Effector memory CD8-positive, alpha-beta T cell (primary cell): ENCODE measurements around the gene GAPDH.

Experiments
- ATAC-seq: fragments of 150-1000 bp; cut with Tn5 transposase; replicated peaks from 2 replicates; pipeline ENCODE4 v1.10.0; 2021; ENCODE audit warnings: mild to moderate bottlenecking, moderate library complexity
- DNase-seq, 3 experiments: peaks; one replicate each; pipeline ENCODE4 v3.0.0; 2021
- H3K27ac Mint-ChIP-seq, 2 donors: one replicate each; pipeline ENCODE4 v1.8.0; 2022; ENCODE audit warnings: mild to moderate bottlenecking in 2 of 2, mixed read lengths in 2 of 2, moderate library complexity in 2 of 2
- H3K27me3 Mint-ChIP-seq, 2 donors: one replicate each; pipeline ENCODE4 v1.8.0; 2022; ENCODE audit warnings: mixed read lengths in 2 of 2
- H3K36me3 Mint-ChIP-seq: one replicate; pipeline ENCODE4 v1.8.0; 2022; ENCODE audit warnings: mild to moderate bottlenecking, moderate library complexity, mixed read lengths; ENCODE audit not compliant: insufficient read depth
- H3K4me1 Mint-ChIP-seq, 2 donors: one replicate each; pipeline ENCODE4 v1.8.0; 2022; ENCODE audit warnings: low read depth in 2 of 2, mixed read lengths in 2 of 2
- H3K4me3 Mint-ChIP-seq, 2 donors: one replicate each; pipeline ENCODE4 v1.8.0; 2022; ENCODE audit warnings: mild to moderate bottlenecking in 2 of 2, mixed read lengths in 2 of 2, moderate library complexity in 2 of 2
- H3K9me3 Mint-ChIP-seq, 2 donors: one replicate each; pipeline ENCODE4 v1.8.0; 2022; ENCODE audit warnings: mixed read lengths in 2 of 2

Gene GAPDH

DNA sequence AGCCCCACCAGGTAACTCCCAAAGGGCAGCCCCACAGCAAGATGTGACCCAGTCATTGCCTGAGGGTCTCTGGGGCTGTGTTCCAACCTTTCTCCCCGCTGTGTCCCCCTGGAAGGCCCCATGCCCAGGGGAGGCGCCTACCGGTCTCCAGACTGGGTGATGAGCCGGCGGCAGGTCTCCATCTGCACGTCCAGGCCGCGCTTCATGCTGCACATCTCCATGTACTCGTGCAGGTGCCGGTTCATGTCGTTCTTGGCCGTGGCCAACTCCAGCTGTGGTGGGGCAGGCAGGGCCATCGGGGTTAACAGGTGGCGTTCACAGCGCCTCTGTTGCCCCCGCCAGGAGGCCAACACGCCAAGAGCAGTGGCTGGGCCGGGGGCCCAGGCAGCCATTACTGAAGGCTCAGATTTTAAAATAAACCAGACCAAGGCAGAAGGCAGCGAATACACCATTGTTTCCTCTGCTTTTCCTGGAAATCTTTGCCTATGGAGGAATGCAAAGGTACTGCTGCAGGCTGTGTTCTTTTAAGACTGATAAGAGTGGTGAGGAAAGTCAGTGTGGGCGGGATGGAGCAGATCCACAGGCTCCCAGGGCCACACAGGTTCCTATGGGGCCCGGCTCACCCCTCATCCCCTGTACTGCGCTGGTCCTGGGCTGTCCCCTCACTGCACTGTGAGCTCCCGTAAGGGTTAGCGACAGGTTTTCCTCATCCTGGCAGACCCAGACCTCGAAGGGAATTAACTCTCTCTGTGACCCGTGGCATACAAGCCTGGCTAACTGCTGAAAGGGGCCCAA is 7.3 kb downstream of the GAPDH start:
- peak overlapping the region in 1 of 2 donors; percentile 62 for H3K27ac Mint-ChIP-seq
- no peaks in the 10 kb centered on the region for H3K27me3 Mint-ChIP-seq
- peaks cover 22 to 24% of the 10 kb centered on the region in 2 donors for H3K4me1 Mint-ChIP-seq
- DNase-seq (no peak), ATAC-seq (no peak)
- H3K9me3 Mint-ChIP-seq, result no peaks in the 10 kb centered on the region
- peak overlapping the region in 1 of 2 donors; percentile 38 for H3K4me3 Mint-ChIP-seq
- peaks cover 48% of the 10 kb centered on the region for H3K36me3 Mint-ChIP-seq

GRCh38 chr12:6542209-6543009 is 8.1 kb downstream of the GAPDH start:
- peaks cover 48% of the 10 kb centered on the region for H3K36me3 Mint-ChIP-seq
- H3K4me3 Mint-ChIP-seq, result no peak overlapping the region
- H3K4me1 Mint-ChIP-seq, result peaks cover 19 to 22% of the 10 kb centered on the region in 2 donors
- H3K27ac Mint-ChIP-seq, result peak overlapping the region; percentile 56 to 57
- H3K9me3 Mint-ChIP-seq, result no peaks in the 10 kb centered on the region
- no peak for ATAC-seq
- no peak for DNase-seq
- no peaks in the 10 kb centered on the region for H3K27me3 Mint-ChIP-seq

GRCh38 chr12:6546016-6546415 is 11.7 kb downstream of the GAPDH start:
- Mint-ChIP-seq H3K4me1 (peaks cover 2 to 7% of the 10 kb centered on the region in 2 donors), H3K9me3 (no peaks in the 10 kb centered on the region), H3K36me3 (peaks cover 41% of the 10 kb centered on the region), H3K27ac (no peak overlapping the region), H3K27me3 (no peaks in the 10 kb centered on the region), H3K4me3 (no peak overlapping the region)
- ATAC-seq (no peak), DNase-seq (no peak)

- peaks cover 13 to 21% of the 10 kb centered on the region in 2 donors for H3K4me1 Mint-ChIP-seq
- DNase-seq, result no peak
- no peaks in the 10 kb centered on the region for H3K9me3 Mint-ChIP-seq
- no peaks in the 10 kb centered on the region for H3K27me3 Mint-ChIP-seq
- no peak overlapping the region for H3K4me3 Mint-ChIP-seq
- no peak for ATAC-seq
- peak overlapping the region in 1 of 2 donors; percentile 55 for H3K27ac Mint-ChIP-seq
- peaks cover 41% of the 10 kb centered on the region for H3K36me3 Mint-ChIP-seq
These were observed 13.2 kb downstream of the GAPDH start for GRCh38 chr12:6547566-6547965.

DNA sequence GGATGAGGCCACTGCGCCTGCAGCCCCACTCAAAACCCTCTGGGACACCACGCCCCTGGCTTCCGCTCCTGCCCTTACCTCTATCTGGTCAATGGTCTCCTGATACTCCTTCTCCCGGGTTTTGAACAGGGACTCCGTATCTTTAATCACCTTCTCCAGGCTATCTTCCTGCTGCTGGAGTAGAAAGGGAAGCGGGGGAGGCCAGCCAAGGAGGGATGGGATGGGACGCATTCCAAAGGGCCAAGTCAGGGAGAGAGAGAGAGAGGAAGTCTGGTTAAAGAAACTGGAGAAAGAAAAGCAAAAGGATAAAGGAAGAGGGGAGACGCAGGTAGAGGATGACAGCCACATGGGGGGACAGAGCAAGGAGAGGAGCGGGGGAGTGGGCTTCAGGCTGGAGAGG is 13.7 kb downstream of the GAPDH start:
- no peak for DNase-seq

GRCh38 chr12:6548556-6548955 is 14.2 kb downstream of the GAPDH start:
- DNase-seq (no peak), ATAC-seq (no peak)
- Mint-ChIP-seq H3K27ac (no peak overlapping the region), H3K4me3 (no peak overlapping the region), H3K36me3 (peaks cover 44% of the 10 kb centered on the region), H3K9me3 (no peaks in the 10 kb centered on the region), H3K27me3 (no peaks in the 10 kb centered on the region), H3K4me1 (peaks cover 21 to 25% of the 10 kb centered on the region in 2 donors)

More for the DNA sequence above, 13.7 kb downstream of the GAPDH start:
- Mint-ChIP-seq H3K27me3 (no peaks in the 10 kb centered on the region), H3K27ac (peak overlapping the region in 1 of 2 donors; percentile 55), H3K4me3 (no peak overlapping the region), H3K36me3 (peaks cover 41% of the 10 kb centered on the region), H3K9me3 (no peaks in the 10 kb centered on the region), H3K4me1 (peaks cover 17 to 25% of the 10 kb centered on the region in 2 donors)
- no peak for ATAC-seq

- Mint-ChIP-seq H3K9me3 (no peaks in the 10 kb centered on the region), H3K4me3 (no peak overlapping the region), H3K27me3 (no peaks in the 10 kb centered on the region), H3K27ac (peak overlapping the region in 1 of 2 donors; percentile 45), H3K36me3 (peaks cover 49% of the 10 kb centered on the region), H3K4me1 (peaks cover 24 to 27% of the 10 kb centered on the region in 2 donors)
- ATAC-seq, result no peak
- DNase-seq, result no peak
These were observed 14.8 kb downstream of the GAPDH start for GRCh38 chr12:6548966-6549683.

- no peak overlapping the region for H3K4me3 Mint-ChIP-seq
- no peaks in the 10 kb centered on the region for H3K27me3 Mint-ChIP-seq
- peaks cover 47% of the 10 kb centered on the region for H3K36me3 Mint-ChIP-seq
- no peaks in the 10 kb centered on the region for H3K9me3 Mint-ChIP-seq
- ATAC-seq, result no peak
- H3K27ac Mint-ChIP-seq, result no peak overlapping the region
- H3K4me1 Mint-ChIP-seq, result peaks cover 29 to 33% of the 10 kb centered on the region in 2 donors
- no peak for DNase-seq
These were observed 15.4 kb downstream of the GAPDH start for GRCh38 chr12:6549684-6550151.

GRCh38 chr12:6550294-6551062 is 16.2 kb downstream of the GAPDH start:
- no peaks in the 10 kb centered on the region for H3K27me3 Mint-ChIP-seq
- DNase-seq, result no peak
- H3K27ac Mint-ChIP-seq, result no peak overlapping the region
- peaks cover 49% of the 10 kb centered on the region for H3K36me3 Mint-ChIP-seq
- no peak overlapping the region for H3K4me3 Mint-ChIP-seq
- H3K9me3 Mint-ChIP-seq, result no peaks in the 10 kb centered on the region
- H3K4me1 Mint-ChIP-seq, result peaks cover 35 to 38% of the 10 kb centered on the region in 2 donors
- no peak for ATAC-seq

DNA sequence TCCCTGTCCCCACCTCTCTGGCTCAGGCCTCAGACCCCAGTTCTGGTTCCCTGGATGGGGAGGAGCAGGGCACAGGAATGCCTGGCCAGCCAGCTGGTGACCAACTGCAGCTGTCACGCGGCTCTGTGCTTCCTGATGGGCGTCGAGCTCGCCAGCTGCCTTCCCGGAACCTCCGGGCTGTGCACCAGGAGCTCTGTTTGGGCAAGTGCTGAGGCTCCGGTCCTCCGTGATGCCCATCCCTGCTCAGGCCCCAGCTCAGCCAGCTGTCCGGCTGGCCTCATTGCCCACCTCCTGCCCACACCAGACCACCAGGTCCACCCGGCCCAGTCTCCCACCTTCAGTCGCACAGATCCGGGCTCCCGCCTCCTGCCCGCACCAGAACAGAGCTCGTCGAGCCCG is 16.7 kb downstream of the GAPDH start:
- peaks cover 35 to 38% of the 10 kb centered on the region in 2 donors for H3K4me1 Mint-ChIP-seq
- no peak overlapping the region for H3K4me3 Mint-ChIP-seq
- H3K36me3 Mint-ChIP-seq, result peaks cover 48% of the 10 kb centered on the region
- no peaks in the 10 kb centered on the region for H3K27me3 Mint-ChIP-seq
- peak overlapping the region in 1 of 2 donors; percentile 69 for H3K27ac Mint-ChIP-seq
- ATAC-seq, result no peak
- H3K9me3 Mint-ChIP-seq, result no peaks in the 10 kb centered on the region
- no peak for DNase-seq

DNA sequence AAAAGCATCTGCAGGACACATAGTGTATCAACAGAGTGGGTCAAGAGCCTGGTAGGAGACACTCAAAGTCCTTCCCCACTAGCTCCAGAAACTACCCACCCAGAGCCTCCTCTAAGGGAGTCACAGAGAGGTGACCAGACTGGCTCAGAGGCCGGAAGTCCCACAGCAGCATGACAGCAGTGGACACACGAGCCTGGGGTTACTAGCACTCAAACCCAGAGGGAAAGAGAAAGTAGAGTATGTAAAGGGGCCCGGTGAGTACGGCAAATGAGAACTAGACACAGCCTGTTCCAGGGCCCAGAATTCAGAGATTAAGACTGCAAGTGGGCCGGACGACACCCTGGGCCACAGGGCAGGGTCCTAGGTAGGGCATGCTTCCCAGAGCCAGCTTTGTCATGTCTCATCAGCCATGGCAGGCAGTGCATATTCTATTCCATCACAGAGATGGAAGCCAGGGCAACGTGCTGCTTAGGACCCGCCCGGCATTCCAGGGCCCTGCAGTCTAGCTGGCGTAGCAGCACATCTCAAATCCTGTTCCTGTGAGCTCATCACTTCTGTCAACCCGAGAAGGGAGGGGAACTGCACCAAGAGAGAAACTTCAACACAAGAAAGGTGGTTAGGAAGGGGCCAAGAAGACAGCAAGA is 17.3 kb downstream of the GAPDH start:
- no peaks in the 10 kb centered on the region for H3K27me3 Mint-ChIP-seq

GRCh38 chr12:6552140-6552551 is 17.8 kb downstream of the GAPDH start:
- Mint-ChIP-seq H3K36me3 (peaks cover 48% of the 10 kb centered on the region), H3K9me3 (no peaks in the 10 kb centered on the region), H3K27ac (peak overlapping the region in 1 of 2 donors; percentile 69), H3K4me3 (no peak overlapping the region), H3K27me3 (no peaks in the 10 kb centered on the region), H3K4me1 (peaks cover 40 to 43% of the 10 kb centered on the region in 2 donors)
- DNase-seq (no peak), ATAC-seq (no peak)

More for the DNA sequence above, 17.3 kb downstream of the GAPDH start:
- Mint-ChIP-seq H3K27ac (peak overlapping the region in 1 of 2 donors; percentile 69), H3K9me3 (no peaks in the 10 kb centered on the region), H3K4me3 (no peak overlapping the region), H3K4me1 (peaks cover 39 to 42% of the 10 kb centered on the region in 2 donors), H3K36me3 (peaks cover 48% of the 10 kb centered on the region)
- ATAC-seq (no peak), DNase-seq (no peak)
